Measurements from ENCODE around the gene RNF41. TPM values are rescaled to one million over a fixed set of nuclear protein-coding genes. Genes with fewer than 3 reads are reported as not detected.

RNF41 gene
- total and polyA plus RNA-seq, 2 of the 13 experiments (the other 11 are each of a cell fraction or from before 2014, with no cell fraction given) = 27.1 to 39.4 TPM

GRCh38 chr12:56266693-56267442, 45.1 kb upstream of the RNF41 start, which contains the start of gene COQ10A (continued):
- no peak for TF ChIP-seq ZNF329 (CRISPR knock-in tag; IDR thresholded peaks at IDR 0.05; ENCODE audit: low read depth)
- no peak for TF ChIP-seq ZFAT (CRISPR knock-in tag; conservative IDR thresholded peaks at IDR 0.05)
- no peak for TF ChIP-seq ZFP36 (IDR thresholded peaks at IDR 0.05; ENCODE audit: borderline replicate concordance, low read depth, low read length, partially characterized antibody)
- peak; percentile 93 for TF ChIP-seq GABPB1 (CRISPR knock-in tag; IDR thresholded peaks at IDR 0.05)
- no peak for TF ChIP-seq SYNCRIP (IDR thresholded peaks at IDR 0.05; ENCODE audit: insufficient read depth, low read depth, low read length)
- TF ChIP-seq, protein P1, sequence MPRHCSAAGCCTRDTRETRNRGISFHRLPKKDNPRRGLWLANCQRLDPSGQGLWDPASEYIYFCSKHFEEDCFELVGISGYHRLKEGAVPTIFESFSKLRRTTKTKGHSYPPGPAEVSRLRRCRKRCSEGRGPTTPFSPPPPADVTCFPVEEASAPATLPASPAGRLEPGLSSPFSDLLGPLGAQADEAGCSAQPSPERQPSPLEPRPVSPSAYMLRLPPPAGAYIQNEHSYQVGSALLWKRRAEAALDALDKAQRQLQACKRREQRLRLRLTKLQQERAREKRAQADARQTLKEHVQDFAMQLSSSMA (CRISPR knock-in tag; IDR thresholded peaks at IDR 0.05) = no peak
- TF ChIP-seq ZNF790 (CRISPR knock-in tag; IDR thresholded peaks at IDR 0.05; ENCODE audit: borderline replicate concordance) = peak; percentile 27; the same call in 1 of the 2 replicates
- peak; percentile 27; the same call in 1 of the 2 replicates for TF ChIP-seq SUZ12 (IDR thresholded peaks at IDR 0.05; ENCODE audit: low read depth, low read length)
- no peak for TF ChIP-seq ZNF430 (CRISPR knock-in tag; IDR thresholded peaks at IDR 0.05)
- peak; percentile 2; the same call in 1 of the 2 replicates for TF ChIP-seq SATB2 (CRISPR knock-in tag; IDR thresholded peaks at IDR 0.05)
- TF ChIP-seq, protein P2, sequence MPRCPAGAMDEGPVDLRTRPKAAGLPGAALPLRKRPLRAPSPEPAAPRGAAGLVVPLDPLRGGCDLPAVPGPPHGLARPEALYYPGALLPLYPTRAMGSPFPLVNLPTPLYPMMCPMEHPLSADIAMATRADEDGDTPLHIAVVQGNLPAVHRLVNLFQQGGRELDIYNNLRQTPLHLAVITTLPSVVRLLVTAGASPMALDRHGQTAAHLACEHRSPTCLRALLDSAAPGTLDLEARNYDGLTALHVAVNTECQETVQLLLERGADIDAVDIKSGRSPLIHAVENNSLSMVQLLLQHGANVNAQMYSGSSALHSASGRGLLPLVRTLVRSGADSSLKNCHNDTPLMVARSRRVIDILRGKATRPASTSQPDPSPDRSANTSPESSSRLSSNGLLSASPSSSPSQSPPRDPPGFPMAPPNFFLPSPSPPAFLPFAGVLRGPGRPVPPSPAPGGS (CRISPR knock-in tag; IDR thresholded peaks at IDR 0.05) = peak; percentile 85
- TF ChIP-seq FOXO4 (CRISPR knock-in tag; conservative IDR thresholded peaks at IDR 0.05) = no peak
- 0 out of 2 replicates have a peak, but pooled peaks have one; percentile 42 for TF ChIP-seq SMYD3 (CRISPR knock-in tag; IDR thresholded peaks at IDR 0.05)
- 0 out of 2 replicates have a peak, but pooled peaks have one; percentile 49 for TF ChIP-seq ZKSCAN8 (CRISPR knock-in tag; IDR thresholded peaks at IDR 0.05; ENCODE audit: borderline replicate concordance)
- peak; percentile 80; the same call in 1 of the 2 replicates for TF ChIP-seq ZNF788 (CRISPR knock-in tag; IDR thresholded peaks at IDR 0.05; ENCODE audit: borderline replicate concordance)
- no peak for TF ChIP-seq ZNF138 (CRISPR knock-in tag; IDR thresholded peaks at IDR 0.05; ENCODE audit: low read depth)
- peak; percentile 80; the same call in 1 of the 2 replicates for TF ChIP-seq FOXK1 (CRISPR knock-in tag; IDR thresholded peaks at IDR 0.05; ENCODE audit: borderline replicate concordance, low read depth)
- TF ChIP-seq MTF2 (CRISPR knock-in tag; IDR thresholded peaks at IDR 0.05; ENCODE audit: borderline replicate concordance) = peak; percentile 55; the same call in 1 of the 2 replicates
- no peak for TF ChIP-seq NPAS2 (CRISPR knock-in tag; IDR thresholded peaks at IDR 0.05; ENCODE audit: borderline replicate concordance)
- peak; percentile 48 for TF ChIP-seq HNRNPK (IDR thresholded peaks at IDR 0.05; ENCODE audit: low read depth, low read length, poor library complexity, severe bottlenecking)
- TF ChIP-seq U2AF2 (IDR thresholded peaks at IDR 0.05; ENCODE audit: low read depth, low read length) = no peak
- TF ChIP-seq HNRNPUL1 (IDR thresholded peaks at IDR 0.05; ENCODE audit: low read depth, low read length) = no peak
- 0 out of 2 replicates have a peak, but pooled peaks have one; percentile 55 for TF ChIP-seq ZNF577 (CRISPR knock-in tag; IDR thresholded peaks at IDR 0.05; ENCODE audit: borderline replicate concordance, low read depth)
- no peak for TF ChIP-seq KDM4B (CRISPR knock-in tag; IDR thresholded peaks at IDR 0.05)
- peak; percentile 81; the same call in 1 of the 2 replicates for TF ChIP-seq ZNF335 (CRISPR knock-in tag; IDR thresholded peaks at IDR 0.05)

Data from HepG2 (cell line).